Fibroblast of the aortic adventitia (primary cell): Measurements from ENCODE around the gene EDEM2. TPM values are rescaled to one million over a fixed set of nuclear protein-coding genes. Genes with fewer than 3 reads are reported as not detected.
"Not testable (repeated sequence)": the region's sequence is repeated elsewhere in the genome, so short reads cannot be mapped to it uniquely, and the experiment has no call there.

ENCODE experiments used
- DNase-seq: peaks from one replicate; pipeline ENCODE4 v3.0.0-alpha.2; 2010; ENCODE audit warnings: low read depth
- H3K4me3 ChIP-seq: 2 replicates; pipeline ENCODE4 v1.5.1; 2011; ENCODE audit warnings: low read depth, mild to moderate bottlenecking, control low read depth, low read length, moderate library complexity
- small RNA-seq: library from RNA; depleted of rRNA; stranded (forward); fragments of <200 nt; gene quantifications from one replicate; pipeline ENCODE3, GENCODE V24; 2012
- total RNA-seq: library from RNA; depleted of rRNA; stranded (reverse); fragments of >200 nt; gene quantifications from 2 replicates; pipeline ENCODE4 v1.2.3, GENCODE V29; 2012; ENCODE audit warnings: low replicate concordance
- TF ChIP-seq, protein P1 (sequence below): IDR thresholded peaks from 2 replicates; pipeline ENCODE4 v1.5.1; 2011; ENCODE audit warnings: mild to moderate bottlenecking, low read length, control low read depth, inconsistent platforms; ENCODE audit not compliant: insufficient read depth

EDEM2 gene
- total RNA-seq, 1 donor: 34.1 TPM

DNA sequence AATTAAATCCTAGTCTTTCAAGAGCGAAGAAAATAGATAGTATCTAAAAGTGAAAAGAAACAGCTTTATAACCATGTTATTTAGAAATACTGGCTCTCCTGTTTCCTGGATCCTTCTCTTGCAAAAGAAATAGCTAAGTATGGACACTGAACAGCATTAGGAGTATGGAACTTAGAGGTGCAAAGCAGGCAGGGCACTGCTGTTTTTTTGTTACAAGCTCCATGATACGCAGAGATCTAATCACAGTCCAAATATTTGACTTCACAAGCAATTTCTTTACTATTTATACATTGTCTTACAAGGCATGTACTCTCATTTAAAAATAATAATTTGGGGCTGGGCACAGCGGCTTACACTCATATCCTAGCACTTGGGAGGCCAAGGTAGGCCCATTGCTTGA is 62.1 kb downstream of the EDEM2 start:
- DNase-seq: no peak
- no peak overlapping the region for H3K4me3 ChIP-seq
- TF ChIP-seq, protein P1, sequence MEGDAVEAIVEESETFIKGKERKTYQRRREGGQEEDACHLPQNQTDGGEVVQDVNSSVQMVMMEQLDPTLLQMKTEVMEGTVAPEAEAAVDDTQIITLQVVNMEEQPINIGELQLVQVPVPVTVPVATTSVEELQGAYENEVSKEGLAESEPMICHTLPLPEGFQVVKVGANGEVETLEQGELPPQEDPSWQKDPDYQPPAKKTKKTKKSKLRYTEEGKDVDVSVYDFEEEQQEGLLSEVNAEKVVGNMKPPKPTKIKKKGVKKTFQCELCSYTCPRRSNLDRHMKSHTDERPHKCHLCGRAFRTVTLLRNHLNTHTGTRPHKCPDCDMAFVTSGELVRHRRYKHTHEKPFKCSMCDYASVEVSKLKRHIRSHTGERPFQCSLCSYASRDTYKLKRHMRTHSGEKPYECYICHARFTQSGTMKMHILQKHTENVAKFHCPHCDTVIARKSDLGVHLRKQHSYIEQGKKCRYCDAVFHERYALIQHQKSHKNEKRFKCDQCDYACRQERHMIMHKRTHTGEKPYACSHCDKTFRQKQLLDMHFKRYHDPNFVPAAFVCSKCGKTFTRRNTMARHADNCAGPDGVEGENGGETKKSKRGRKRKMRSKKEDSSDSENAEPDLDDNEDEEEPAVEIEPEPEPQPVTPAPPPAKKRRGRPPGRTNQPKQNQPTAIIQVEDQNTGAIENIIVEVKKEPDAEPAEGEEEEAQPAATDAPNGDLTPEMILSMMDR: no peak

GRCh38 chr20:35080348-35080642 is 66.8 kb downstream of the EDEM2 start:
- not testable (repeated sequence) for DNase-seq, H3K4me3 ChIP-seq

DNA sequence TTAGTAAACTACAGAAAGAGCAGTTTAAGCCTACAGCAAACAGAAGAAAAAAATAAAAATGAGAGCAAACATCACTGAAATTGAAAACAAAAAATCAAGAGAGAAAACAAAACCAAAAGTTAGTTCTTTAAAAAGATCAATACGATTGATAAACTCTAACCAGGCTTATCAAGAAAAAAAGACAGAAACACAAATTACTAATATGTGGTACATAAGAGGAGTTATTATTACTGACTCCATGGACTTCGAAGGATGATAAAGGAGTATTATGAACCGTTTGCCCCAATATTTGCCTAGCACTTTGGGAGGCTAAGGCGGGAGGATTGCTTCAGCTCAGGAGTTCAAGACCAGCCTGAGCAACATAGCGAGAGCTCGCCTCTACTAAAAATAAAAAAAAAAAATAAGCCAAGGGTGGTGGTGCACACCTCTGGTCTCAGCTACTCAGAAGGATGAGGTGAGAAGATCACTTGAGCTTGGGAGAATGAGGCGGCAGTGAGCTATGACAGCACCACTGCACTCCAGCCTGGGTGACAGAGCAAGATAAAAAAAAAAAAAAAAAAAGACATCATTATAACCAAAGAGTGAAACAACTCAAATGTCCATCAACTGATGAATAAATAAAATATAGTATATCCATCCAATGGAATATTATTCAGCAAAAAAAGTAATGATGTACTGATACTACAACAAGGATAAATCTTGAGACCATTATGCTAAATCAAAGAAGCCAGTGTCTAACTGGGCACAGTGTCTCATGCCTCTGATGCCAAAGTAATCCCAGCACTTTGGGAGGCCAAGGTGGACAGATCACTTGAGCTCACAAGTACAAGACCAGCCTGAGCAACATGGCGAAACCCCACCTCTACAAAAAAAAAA is 67.4 kb downstream of the EDEM2 start:
- no peak for DNase-seq
- no peak overlapping the region for H3K4me3 ChIP-seq
- TF ChIP-seq, protein P1: no peak

GRCh38 chr20:35077872-35078271 is 69.3 kb downstream of the EDEM2 start:
- no peak overlapping the region for H3K4me3 ChIP-seq
- no peak for DNase-seq
- TF ChIP-seq, protein P1: no peak

- TF ChIP-seq, protein P1: no peak
- H3K4me3 ChIP-seq: no peak overlapping the region
- no peak for DNase-seq
Observed at GRCh38 chr20:35077341-35077740, 69.8 kb downstream of the EDEM2 start.

DNA sequence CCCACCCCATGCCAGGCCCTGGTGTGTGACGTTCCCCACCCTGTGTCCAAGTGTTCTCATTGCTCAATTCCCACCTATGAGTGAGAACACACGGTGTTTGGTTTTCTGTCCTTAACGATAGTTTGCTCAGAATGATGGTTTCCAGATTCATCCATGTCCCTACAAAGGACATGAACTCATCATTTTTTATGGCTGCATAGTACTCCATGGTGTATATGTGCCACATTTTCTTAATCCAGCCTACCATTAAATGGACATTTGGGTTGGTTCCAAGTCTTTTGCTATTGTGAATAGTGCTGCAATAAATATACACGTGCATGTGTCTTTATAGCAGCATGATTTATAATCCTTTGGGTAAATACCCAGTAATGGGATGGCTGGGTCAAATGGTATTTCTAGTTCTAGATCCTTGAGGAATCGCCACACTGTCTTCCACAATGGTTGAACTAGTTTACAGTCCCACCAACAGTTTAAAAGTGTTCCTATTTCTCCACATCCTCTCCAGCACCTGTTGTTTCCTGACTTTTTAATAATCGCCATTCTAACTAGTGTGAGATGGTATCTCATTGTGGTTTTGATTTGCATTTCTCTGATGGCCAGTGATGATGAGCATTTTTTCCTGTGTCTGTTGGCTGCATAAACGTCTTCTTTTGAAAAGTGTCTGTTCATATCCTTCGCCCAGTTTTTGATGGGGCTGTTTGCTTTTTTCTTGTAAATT is 75.5 kb downstream of the EDEM2 start:
- H3K4me3 ChIP-seq, DNase-seq: not testable (repeated sequence)

DNA sequence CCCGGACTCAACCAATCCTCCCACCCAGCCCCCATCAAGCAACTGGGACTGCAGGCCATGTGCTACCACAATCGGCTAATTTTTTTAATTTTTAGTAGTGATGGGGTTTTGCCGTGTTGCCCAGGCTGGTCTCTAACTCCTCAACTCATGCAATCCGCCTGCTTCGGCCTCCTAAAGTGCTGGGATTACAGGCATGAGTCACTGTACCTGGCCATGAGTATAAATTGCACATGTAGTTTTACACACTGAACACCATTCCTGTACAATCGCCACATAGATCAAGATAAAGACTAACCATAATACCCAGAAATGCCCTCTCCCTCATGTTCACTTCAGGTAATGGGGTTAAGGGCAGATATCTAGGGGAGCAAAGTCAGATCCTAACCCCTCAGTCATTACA is 80.9 kb downstream of the EDEM2 start:
- TF ChIP-seq, protein P1: no peak
- no peak for DNase-seq
- no peak overlapping the region for H3K4me3 ChIP-seq

Small RNA genes within 50 kb of the gene (small RNA-seq; reads per million reads assigned to genes)
- not detected for gene RF00275
- not detected for gene RNA5SP483

Other genes with a start within 250 kb of the EDEM2 start
- 47.8 and 57.8 TPM in 2 replicates for gene GSS, start 191.5 kb downstream of the EDEM2 start, total RNA-seq
- 0.25 TPM in 1 of 2 replicates, not detected in the other for gene MYH7B, start 191.5 kb downstream of the EDEM2 start, total RNA-seq
- 53.0 and 91.7 TPM in 2 replicates for gene TRPC4AP, start 54.5 kb downstream of the EDEM2 start, total RNA-seq
- gene PROCR, start 24.7 kb upstream of the EDEM2 start, total RNA-seq: 62.2 and 106 TPM in 2 replicates
- 0.16 and 0.81 TPM in 2 replicates for gene MMP24, start 79.4 kb upstream of the EDEM2 start, total RNA-seq
- 18.3 and 28.7 TPM in 2 replicates for gene MMP24OS, start 130.8 kb upstream of the EDEM2 start, total RNA-seq
- 17.0 and 120 TPM in 2 replicates for gene EIF6, start 137.4 kb upstream of the EDEM2 start, total RNA-seq
- not detected in 2 replicates for gene FAM83C, start 145.1 kb upstream of the EDEM2 start, total RNA-seq